HepG2 (cell line): ENCODE data around the gene MXRA8. TPM values are rescaled to one million over a fixed set of nuclear protein-coding genes. Genes with fewer than 3 reads are reported as not detected.

ENCODE experiments used
- ARID2 ChIP-seq: sonication (generic); formaldehyde crosslinking; IDR thresholded peaks from 2 replicates; pipeline ENCODE4 v1.8.1; 2022; ENCODE audit warnings: mild to moderate bottlenecking, missing genetic modification reagents, borderline replicate concordance
- ELF1 ChIP-seq: sonication (generic); formaldehyde crosslinking; IDR thresholded peaks from 2 replicates; pipeline ENCODE4 v1.4.0; 2020; ENCODE audit warnings: missing genetic modification reagents
- HMG20A ChIP-seq: IDR thresholded peaks from 2 replicates; pipeline ENCODE4 v1.6.1; 2016; ENCODE audit warnings: borderline replicate concordance
- KAT8 ChIP-seq: IDR thresholded peaks from 2 replicates; pipeline ENCODE4 v1.6.1; 2016; ENCODE audit warnings: missing genetic modification reagents, missing compliant biosample characterization
- KLF15 ChIP-seq: sonication (generic); formaldehyde crosslinking; IDR thresholded peaks from 2 replicates; pipeline ENCODE4 v1.8.1; 2023; ENCODE audit warnings: borderline replicate concordance, mild to moderate bottlenecking, inconsistent platforms, missing genetic modification reagents, mixed read lengths
- MTA3 ChIP-seq: sonication (generic); formaldehyde crosslinking; IDR thresholded peaks from 2 replicates; pipeline ENCODE4 v1.4.0; 2020; ENCODE audit warnings: missing genetic modification reagents
- MYPOP ChIP-seq: sonication (generic); formaldehyde crosslinking; IDR thresholded peaks from 2 replicates; pipeline ENCODE4 v1.8.1; 2023; ENCODE audit warnings: mild to moderate bottlenecking, moderate library complexity, missing genetic modification reagents
- PCBP2 ChIP-seq: fragments of 200-400 bp; formaldehyde crosslinking; optimal IDR thresholded peaks from 2 replicates; pipeline ENCODE3; 2018; ENCODE audit warnings: low read length, low read depth; ENCODE audit not compliant: poor library complexity, severe bottlenecking
- PLRG1 ChIP-seq: fragments of 450-650 bp; conservative IDR thresholded peaks from 2 replicates; pipeline ENCODE4 v1.6.1; 2016
- POLR2A ChIP-seq, 2 experiments: IDR thresholded peaks; 2 replicates each; pipeline ENCODE4 v1.6.1; 2011; ENCODE audit warnings: low read depth in 2 of 2, low read length in 2 of 2, mild to moderate bottlenecking in 1 of 2, moderate library complexity in 1 of 2; ENCODE audit not compliant: insufficient read depth in 1 of 2
- POLR2AphosphoS5 ChIP-seq: IDR thresholded peaks from 2 replicates; pipeline ENCODE4 v1.6.1; 2012; ENCODE audit warnings: low read depth, low read length
- SKIL ChIP-seq: sonication (generic); formaldehyde crosslinking; IDR thresholded peaks from 2 replicates; pipeline ENCODE4 v1.8.0; 2022; ENCODE audit warnings: missing genetic modification reagents, mild to moderate bottlenecking, moderate library complexity, borderline replicate concordance
- SMAD3 ChIP-seq: sonication (generic); formaldehyde crosslinking; IDR thresholded peaks from 2 replicates; pipeline ENCODE4 v1.4.0; 2020; ENCODE audit warnings: missing genetic modification reagents
- YEATS4 ChIP-seq: sonication (generic); formaldehyde crosslinking; IDR thresholded peaks from 2 replicates; pipeline ENCODE4 v1.4.0; 2020; ENCODE audit warnings: missing genetic modification reagents, borderline replicate concordance
- ZBTB7A ChIP-seq: sonication (generic); formaldehyde crosslinking; IDR thresholded peaks from 2 replicates; pipeline ENCODE4 v1.8.0; 2022; ENCODE audit warnings: mild to moderate bottlenecking, missing genetic modification reagents
- ZBTB8A ChIP-seq: sonication (generic); formaldehyde crosslinking; IDR thresholded peaks from 2 replicates; pipeline ENCODE4 v1.4.0; 2020; ENCODE audit warnings: mild to moderate bottlenecking, low read depth, missing genetic modification reagents, borderline replicate concordance
- ZEB1 ChIP-seq: IDR thresholded peaks from 2 replicates; pipeline ENCODE4 v1.6.1; 2012; ENCODE audit warnings: mild to moderate bottlenecking, low read depth, inconsistent platforms; ENCODE audit not compliant: insufficient replicate concordance
- ZNF143 ChIP-seq: sonication (generic); formaldehyde crosslinking; IDR thresholded peaks from 2 replicates; pipeline ENCODE4 v1.4.0; 2020; ENCODE audit warnings: missing genetic modification reagents
- ZNF609 ChIP-seq: sonication (generic); formaldehyde crosslinking; IDR thresholded peaks from 2 replicates; pipeline ENCODE4 v1.4.0; 2020; ENCODE audit warnings: mild to moderate bottlenecking, missing genetic modification reagents, borderline replicate concordance
- ZNF747 ChIP-seq: sonication (generic); formaldehyde crosslinking; IDR thresholded peaks from 2 replicates; pipeline ENCODE4 v1.8.1; 2023; ENCODE audit warnings: missing genetic modification reagents, mild to moderate bottlenecking, borderline replicate concordance
- ZNF766 ChIP-seq: sonication (generic); formaldehyde crosslinking; IDR thresholded peaks from 2 replicates; pipeline ENCODE4 v1.5.0; 2020; ENCODE audit warnings: missing genetic modification reagents, borderline replicate concordance
- ZNF878 ChIP-seq: sonication (generic); formaldehyde crosslinking; IDR thresholded peaks from 2 replicates; pipeline ENCODE4 v1.8.1; 2023; ENCODE audit warnings: mild to moderate bottlenecking, missing genetic modification reagents, moderate library complexity
- ZZZ3 ChIP-seq: sonication (generic); formaldehyde crosslinking; IDR thresholded peaks from 2 replicates; pipeline ENCODE4 v1.4.0; 2020; ENCODE audit warnings: missing genetic modification reagents, mild to moderate bottlenecking, borderline replicate concordance
- polyA plus RNA-seq, 8 experiments: library from polyadenylated mRNA; depleted of rRNA in 3 of 8; stranded (reverse) in 7 of 8; unstranded in 1 of 8; fragments of >200 nt; fragmentation: Illumina TruSeq in 4 of 8; extraction: Trizol in 4 of 8; gene quantifications; 2 replicates each; pipeline versions ENCODE4 v1.2.1 to v1.2.3, GENCODE V29; 2011 to 2016; ENCODE audit warnings: low read depth in 4 of 8, missing spikeins in 1 of 8, mixed read lengths in 1 of 8; ENCODE audit not compliant: insufficient read depth in 1 of 8
- total RNA-seq, 5 experiments: library from RNA; depleted of rRNA; stranded (reverse); fragments of >200 nt; fragmentation: Illumina TruSeq; extraction: Trizol; gene quantifications; 2 replicates each; pipeline ENCODE4 v1.2.3, GENCODE V29; 2016; ENCODE audit warnings: low read depth in 1 of 5

The MXRA8 gene
- total and polyA plus RNA-seq, 2 of the 13 experiments (the other 11 are each of a cell fraction or from before 2014, with no cell fraction given), result 19.8 to 44.8 TPM

- TF ChIP-seq SMAD3 (CRISPR knock-in tag) (no peak), POLR2A (IDR thresholded peaks at IDR 0.05; ENCODE audit: insufficient read depth in 1 of 2, low read depth in 2 of 2, low read length in 2 of 2) (no peak; a peak in 1 of 4 replicates), KLF15 (no peak), ZBTB8A (CRISPR knock-in tag) (peak; percentile 57; the same call in 1 of the 2 replicates), ZNF747 (CRISPR knock-in tag) (no peak), ZNF766 (CRISPR knock-in tag) (no peak), ZNF878 (CRISPR knock-in tag) (no peak), ZBTB7A (no peak; the same call in 1 of the 2 replicates), PCBP2 (no peak), ZEB1 (no peak), ARID2 (CRISPR knock-in tag) (no peak), SKIL (peak; percentile 69), HMG20A (peak; percentile 34; the same call in 1 of the 2 replicates), YEATS4 (CRISPR knock-in tag) (peak; percentile 59; the same call in 1 of the 2 replicates), ZNF609 (CRISPR knock-in tag) (peak; percentile 82), ZNF143 (peak; percentile 15; the same call in 1 of the 2 replicates), POLR2AphosphoS5 (no peak), MYPOP (no peak), ELF1 (CRISPR knock-in tag) (no peak; the same call in 1 of the 2 replicates), KAT8 (CRISPR knock-in tag) (0 out of 2 replicates have a peak, but pooled peaks have one; percentile 27), PLRG1 (no peak), ZZZ3 (no peak; the same call in 1 of the 2 replicates), MTA3 (CRISPR knock-in tag) (no peak)
Measured at GRCh38 chr1:1359664-1360468, 1.5 kb upstream of the MXRA8 start (continued).
